ENCODE results near the gene BMF.
"Not testable (repeated sequence)": the region's sequence is repeated elsewhere in the genome, so short reads cannot be mapped to it uniquely, and the experiment has no call there.

Gene BMF, protein sequence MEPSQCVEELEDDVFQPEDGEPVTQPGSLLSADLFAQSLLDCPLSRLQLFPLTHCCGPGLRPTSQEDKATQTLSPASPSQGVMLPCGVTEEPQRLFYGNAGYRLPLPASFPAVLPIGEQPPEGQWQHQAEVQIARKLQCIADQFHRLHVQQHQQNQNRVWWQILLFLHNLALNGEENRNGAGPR

DNA sequence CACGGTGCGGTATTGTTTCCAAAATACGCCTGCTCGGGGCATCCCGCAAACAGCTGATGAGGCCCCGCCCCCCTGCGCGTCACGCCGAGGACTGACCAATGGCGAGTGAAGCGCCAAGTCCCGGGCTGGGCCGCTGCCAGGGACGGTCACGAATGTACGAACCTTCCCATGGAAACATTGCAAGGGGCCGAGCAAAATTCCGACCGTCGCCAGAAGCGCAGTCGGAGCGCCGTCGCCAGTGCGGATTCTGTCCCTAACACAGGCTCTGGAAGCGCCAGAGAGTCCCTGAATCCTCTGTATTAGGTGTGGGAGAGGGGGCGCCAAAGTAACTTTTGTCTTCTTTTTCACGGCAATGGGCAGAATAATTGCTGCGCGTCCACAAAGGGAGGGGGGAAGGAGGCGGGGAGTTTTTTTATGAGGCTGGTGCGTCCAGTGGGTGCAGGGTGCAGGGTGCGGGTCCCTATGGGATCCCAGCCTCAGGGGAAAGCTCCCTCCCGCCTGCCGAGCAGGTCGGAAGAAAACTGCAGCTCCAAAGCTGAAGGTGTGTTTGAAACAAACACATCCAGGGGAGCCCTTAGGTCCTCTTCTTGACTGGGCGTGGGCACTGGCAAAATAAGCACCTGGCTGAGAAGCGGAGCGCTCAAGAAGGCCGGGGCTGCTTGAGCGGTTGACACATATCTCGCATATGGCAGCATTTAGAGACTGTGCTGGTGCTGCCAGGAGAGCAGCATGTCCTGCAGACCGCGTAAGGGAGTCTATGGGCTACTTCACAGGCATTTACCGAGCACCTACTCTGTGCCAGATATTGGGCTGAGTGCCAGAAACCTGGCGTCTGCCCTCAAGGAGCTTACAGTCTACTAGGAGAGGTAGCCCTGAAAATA lies at the start of gene BMF:
TSS of gene BMF (minus strand) at position 25 of the 881 bp plus-strand sequence. CDS start 2,793 bp downstream, outside the sequence.
- DNase-seq (ENCODE audit: low read depth in 2 of 2), result peak; percentile 90 to 93

DNA sequence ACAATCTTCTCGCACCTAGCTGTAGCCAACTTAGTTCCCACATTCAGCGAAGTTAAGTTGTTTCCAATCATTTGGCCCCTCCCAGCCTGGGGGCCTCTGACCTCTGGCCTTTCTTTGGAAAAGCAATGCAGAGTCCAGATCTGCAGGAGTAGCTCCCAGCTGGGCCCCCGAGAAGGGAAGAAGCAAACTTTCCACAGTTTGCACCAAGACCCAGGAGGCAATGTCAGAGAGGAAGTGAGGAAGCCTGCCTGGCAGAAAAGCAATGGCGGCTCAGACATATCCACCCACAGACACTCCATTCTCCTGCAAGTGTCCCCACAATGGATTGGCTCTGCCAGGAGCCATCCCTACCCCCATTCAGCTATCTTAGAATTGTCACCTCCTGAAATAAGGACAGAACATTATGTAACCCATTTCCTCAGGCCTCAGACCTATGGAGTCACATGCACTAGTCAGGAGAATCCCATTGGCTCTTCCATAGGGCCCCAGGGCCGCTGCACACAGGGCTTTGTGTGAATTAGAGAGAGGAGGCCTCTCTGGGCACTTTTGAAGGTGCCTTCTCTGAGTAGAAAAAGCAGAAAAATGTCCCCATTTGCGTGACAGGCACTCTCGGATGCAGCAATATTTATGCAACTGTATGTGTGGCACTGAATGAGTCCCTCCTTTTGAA lies 49.2 kb upstream of the BMF start:
- no peak for DNase-seq (ENCODE audit: low read depth in 2 of 2)

DNA sequence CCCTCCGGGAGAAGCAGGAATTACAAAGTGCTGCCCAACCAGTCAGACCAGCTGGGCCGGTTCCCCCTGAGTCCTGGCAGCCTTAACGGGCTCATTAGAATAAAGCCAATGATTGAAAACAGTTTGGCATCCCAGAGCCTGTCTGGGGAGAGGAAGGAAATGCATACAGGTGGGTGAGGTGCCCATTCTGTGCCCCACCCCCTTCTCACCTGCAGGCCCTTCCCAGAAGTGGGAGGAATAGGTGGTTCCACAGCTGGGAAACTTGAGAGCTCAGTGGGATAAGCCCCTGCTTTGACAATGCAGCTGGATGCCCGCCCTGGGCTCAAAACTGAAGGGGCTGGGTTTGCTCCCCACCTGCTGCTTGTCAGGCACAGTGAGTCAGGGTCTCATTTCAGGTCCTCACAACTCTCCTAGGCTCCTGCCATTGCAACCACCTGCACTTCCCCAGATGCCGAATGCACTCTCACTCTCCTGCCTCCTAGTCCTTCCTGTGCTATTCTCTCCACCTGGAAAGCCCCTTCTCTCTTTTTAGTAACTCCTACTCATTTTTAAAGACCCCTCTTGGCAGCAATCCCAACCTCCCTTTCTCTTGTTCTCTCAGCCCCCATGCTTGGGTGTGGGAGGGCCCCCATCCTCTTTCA lies 46.7 kb upstream of the BMF start:
- no peak for DNase-seq (ENCODE audit: low read depth in 2 of 2)

DNA sequence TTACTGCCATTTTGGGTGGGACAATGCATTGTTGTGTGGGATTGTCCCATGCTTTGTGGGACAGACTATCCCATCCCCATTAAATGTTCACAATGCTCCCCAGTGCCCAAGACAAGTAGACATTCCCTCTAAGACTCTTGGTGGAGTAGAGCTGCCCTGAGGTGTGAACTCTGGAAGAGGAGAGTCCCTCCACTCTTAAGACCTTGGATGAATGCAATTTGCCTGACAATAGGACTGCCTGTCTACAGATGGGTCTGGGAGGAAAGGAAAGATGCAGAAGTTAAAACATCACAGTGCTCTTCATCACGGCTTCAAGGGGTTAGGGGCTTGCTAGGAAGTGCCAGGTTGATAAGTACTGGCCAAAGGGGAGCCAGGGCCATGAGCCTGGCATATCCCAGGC lies 46.1 kb upstream of the BMF start:
- not testable (repeated sequence) for DNase-seq (ENCODE audit: low read depth in 2 of 2)

DNA sequence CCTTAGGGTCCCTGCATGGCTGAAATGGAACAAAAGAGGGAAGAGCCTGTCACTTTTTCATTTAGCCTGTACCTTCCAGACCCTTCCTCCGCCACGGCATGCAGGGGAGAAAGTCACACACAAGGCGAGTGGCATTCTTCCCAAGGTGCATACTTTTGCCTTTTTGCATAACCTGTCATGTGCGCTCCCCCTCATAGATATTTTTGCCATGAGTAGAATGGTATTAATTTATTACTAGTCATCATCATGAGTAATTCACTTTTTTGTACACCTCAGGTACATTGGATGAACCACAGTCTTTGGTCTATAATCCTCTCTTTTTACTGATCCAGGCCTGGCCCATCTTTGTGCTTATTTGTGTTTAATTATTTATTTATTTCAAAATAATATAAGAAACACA lies 43.3 kb upstream of the BMF start:
- DNase-seq (ENCODE audit: low read depth in 2 of 2), result no peak

DNA sequence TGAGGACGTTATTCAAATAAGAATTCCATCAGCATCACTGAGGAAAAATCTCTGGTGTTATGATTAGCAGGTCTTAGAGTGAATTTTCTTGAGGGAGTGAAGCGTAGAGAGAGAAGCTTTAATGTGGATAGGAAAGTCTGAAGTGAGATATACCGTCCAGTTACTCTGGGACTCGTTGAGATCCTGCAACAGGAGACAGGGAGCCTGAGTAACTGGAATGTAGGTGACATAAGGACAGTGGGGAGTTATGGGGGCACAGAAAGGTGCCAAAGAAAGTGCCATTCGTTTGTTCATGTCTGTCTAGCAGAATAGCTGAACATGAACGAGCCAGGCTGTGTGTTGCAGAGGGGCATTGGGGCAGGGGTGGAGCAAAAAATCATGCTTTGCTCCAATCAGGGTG lies 42.8 kb upstream of the BMF start:
- no peak for DNase-seq (ENCODE audit: low read depth in 2 of 2)

DNA sequence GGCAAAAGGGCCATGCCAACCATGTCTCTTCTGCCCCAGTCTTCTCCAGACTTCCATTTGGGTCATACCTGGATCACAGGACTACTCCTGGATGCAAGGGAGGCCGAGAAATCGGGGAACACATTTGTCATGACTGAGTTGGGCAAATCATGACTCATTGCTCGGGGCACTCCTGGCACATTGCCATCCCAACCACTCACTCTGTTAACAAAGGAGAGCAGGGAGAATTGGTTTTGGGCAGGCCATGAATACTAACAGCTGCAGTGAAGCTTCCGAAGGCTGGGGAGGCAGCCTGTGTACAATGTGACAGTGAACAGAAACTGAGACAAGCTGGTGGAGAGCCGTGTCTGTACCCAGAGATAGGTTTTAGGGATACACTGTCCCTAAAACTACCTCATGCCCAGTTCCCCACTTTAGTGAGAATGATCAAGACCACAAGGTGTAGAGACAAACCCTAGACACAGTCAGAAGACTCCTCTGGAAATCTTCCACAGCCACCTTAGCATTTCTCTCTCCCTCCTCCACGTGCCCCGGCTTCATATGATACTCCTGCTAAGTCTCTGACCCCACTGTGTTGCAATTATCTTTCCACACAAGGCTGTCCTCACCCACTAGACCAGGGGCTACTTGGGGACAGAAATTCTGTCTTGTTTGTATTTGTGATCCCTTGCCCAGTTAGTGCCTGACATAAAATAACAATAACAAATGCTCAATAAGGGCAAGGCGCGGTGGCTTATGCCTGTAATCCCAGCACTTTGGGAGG lies 41.7 kb upstream of the BMF start:
- DNase-seq (ENCODE audit: low read depth in 2 of 2), result no peak

DNA sequence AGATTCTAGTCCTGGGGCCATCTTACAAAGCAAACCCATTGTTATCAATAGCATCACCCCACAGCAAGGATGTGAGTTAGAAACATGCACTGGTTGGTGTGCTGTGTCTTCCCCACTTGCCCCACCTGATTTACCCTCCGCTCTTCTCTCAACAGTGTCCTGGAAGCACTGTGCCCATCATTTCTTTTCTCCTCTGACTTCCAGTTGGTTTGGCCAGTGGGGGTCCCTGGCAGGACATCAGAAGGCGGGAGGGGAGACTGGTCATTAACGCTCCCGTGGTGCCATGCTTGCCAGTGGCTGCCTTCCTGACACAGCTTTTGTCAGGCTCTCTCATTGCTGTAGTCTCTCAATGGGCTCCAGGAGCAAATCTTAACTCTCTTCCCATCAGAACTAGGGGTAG lies 40.7 kb upstream of the BMF start:
- no peak for DNase-seq (ENCODE audit: low read depth in 2 of 2)

DNA sequence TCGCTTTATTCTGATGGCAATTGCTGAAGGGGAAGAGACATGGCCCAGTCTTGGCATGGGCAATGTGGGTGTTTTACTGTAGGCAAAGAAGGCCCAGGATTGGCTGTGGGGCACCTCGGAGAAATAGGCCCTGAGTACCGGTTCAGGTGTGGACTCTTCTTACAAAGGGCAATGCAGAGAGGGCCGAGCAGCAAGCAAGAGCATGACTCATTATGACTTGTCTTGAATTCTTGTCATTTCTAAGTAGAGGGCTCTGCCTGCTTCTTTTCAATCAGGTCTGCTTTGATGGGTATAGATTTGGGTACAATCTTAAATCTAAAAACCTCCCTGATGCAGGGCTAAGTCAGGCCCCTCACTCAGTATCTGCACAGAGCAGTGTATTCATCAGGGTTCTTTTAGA lies 37.4 kb upstream of the BMF start:
- no peak for DNase-seq (ENCODE audit: low read depth in 2 of 2)

DNA sequence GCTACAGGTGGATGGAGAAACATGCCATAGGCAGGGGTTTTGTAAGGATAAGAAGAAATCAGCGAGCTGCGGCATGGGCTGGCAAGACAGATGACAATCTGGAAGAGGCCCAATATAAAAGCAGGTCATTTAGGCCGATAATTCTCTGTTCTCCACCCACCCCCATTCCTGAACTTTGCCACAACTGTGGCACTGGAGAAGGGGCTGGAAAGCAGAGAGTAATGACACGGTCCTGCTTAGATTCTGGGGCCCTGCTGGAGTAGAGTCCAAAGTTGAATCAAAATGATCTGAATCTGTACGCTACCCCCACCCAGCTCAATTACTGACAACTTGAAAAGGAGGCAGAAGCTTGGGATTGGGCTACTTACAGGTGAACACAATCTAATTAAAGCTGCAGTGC lies 33.7 kb upstream of the BMF start:
- no peak for DNase-seq (ENCODE audit: low read depth in 2 of 2)

DNA sequence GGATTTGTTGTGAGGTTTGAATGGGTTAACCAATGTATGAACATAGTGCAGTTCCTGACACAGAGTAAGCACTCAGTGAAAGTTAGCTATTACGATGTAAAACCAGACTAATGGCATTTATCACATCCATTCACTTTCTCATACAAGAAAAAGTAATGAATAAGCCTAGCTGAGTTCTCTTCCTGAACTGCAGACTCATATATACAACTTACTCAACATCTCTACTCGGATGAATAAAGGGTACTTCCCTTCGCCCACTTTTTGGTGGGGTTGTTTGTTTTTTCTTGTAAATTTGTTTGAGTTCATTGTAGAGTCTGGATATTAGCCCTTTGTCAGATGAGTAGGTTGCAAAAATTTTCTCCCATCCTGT lies 29.5 kb upstream of the BMF start:
- DNase-seq (ENCODE audit: low read depth in 2 of 2), result not testable (repeated sequence)

DNA sequence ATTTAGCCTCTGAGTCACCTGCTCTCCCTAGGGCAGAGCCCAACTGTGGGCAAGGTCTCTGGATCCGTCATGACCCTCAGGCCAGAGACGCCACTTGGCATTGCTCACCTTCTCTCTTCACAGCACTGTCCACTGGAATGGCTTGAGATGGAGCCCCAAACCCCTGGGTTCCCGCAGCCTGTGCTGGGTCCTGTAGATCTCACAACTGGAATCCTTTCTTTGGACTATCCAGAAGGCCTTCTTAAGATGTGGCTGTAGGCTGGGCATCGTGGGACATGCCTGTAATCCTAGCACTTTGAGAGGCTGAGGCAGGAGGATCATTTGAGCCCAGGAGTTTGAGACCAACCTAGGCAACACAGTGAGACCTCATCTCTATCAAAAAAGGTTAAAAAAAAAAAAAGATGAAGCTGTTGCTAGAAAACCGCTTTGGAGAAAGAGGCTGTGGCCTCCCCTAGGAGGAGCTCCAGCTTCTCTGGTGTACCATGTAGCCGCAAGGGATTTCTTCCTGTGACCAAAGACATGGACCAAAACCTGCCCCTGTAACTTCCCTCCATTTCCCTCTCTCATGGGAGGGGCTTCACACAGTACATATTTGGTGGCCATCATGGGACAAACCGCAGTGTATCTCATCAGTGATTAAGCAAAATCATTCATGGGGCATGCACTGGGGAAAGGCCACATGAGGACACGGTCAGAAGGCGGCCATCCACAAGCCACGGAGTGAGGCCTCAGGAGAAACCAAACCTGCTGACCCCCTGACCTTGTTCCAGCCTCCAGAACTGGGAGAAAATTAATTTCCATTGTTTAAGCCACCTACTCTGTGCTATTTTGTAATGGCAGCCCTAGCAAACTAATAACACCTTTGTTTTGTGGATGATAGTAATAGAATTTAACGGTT lies 28.9 kb upstream of the BMF start:
- no peak for DNase-seq (ENCODE audit: low read depth in 2 of 2)

DNA sequence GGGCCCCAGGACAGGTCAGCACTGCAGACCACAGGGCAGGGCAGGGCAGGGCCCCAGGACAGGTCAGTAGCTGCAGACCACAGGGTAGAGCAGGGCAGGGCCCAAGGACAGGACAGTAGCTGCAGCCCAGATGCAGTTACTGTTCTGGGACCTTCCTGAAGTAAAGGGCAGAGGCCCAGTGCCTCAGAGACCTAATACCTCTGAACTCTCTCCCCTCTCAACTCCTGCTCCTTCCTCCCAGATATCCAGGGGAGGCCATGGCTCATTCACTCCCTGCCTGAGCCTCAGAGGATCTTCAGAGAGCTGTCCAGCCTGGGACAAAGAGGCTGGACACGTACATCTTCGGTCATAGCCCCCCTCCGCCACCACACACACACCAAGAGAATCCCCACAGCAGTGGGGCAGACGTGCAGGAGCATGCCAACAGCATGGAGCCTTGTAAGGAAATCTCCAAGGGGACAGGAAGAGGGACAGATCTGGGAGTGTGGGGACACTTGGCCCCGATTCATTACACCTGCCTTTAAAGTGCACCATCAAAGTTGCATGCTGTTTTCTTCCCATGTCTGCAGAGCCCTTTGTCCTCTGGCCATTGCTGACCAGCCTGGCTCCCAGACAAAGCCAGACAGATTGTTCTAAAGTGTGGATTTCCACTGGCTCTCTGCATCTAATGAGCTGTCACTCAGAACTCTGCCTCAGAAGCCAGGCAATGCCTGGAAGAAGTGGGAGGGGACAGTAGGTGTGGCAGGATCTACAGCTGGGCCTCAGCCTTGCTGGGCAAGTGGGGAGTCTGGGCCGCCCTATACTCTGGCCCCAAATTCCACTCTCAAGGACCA lies 28.0 kb upstream of the BMF start:
- DNase-seq (ENCODE audit: low read depth in 2 of 2), result no peak

DNA sequence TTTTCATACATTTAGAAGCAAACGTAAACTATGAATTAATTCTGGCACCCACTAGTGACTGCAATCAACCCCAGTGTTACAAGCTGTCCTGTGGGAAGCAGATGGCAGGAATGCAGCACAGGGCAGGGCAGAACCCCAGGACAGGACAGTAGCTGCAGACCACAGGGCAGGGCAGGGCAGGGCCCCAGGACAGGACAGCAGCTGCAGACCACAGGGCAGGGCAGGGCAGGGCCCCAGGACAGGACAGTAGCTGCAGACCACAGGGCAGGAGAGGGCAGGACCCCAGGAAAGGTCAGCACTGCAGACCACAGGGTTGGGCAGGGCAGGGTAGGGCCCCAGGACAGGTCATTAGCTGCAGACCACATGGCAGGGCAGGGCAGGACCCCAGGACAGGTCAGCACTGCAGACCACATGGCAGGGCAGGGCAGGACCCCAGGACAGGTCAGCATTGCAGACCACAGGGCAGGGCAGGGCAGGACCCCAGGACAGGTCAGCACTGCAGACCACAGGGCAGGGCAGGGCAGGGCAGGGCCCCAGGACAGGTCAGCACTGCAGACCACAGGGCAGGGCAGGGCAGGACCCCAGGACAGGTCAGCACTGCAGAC lies 27.3 kb upstream of the BMF start:
- DNase-seq (ENCODE audit: low read depth in 2 of 2), result not testable (repeated sequence)

DNA sequence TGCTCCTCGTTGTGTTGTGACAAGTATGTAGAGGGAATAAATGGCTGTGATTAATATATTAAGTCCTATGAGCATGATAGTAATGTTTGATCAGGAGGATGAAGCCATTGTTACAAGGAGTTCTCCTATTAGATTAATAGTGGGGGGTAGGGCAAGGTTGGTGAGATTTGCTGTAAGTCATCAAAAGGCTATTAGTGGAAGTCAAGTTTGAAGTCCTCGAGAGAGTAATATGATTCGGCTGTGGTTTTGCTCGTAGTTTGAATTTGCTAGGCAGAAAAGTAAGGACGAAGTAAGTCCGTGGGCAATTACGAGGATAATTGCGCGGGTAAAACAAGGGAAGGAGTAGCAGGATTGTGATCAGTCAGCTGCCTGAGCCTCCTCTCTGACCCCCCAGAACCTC lies 26.2 kb upstream of the BMF start:
- no peak for DNase-seq (ENCODE audit: low read depth in 2 of 2)

DNA sequence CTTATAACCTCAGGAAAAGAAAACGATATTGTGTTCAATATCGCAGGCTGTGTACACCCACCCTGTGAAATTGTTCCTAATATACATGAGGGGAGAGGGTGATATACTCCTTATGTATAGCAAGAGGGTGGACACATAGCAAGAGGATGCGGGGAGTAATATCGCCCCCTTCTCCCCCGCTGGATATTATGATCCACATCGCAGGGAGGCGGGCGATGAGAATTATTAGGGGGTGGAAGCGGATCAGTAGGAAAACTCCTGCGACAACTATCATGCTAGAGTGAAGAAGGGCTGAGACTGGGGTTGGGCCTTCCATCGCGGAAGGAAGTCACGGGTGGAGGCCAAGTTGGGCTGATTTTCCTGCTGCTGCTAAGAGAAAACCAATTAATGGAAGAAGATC lies 24.9 kb upstream of the BMF start:
- no peak for DNase-seq (ENCODE audit: low read depth in 2 of 2)

DNA sequence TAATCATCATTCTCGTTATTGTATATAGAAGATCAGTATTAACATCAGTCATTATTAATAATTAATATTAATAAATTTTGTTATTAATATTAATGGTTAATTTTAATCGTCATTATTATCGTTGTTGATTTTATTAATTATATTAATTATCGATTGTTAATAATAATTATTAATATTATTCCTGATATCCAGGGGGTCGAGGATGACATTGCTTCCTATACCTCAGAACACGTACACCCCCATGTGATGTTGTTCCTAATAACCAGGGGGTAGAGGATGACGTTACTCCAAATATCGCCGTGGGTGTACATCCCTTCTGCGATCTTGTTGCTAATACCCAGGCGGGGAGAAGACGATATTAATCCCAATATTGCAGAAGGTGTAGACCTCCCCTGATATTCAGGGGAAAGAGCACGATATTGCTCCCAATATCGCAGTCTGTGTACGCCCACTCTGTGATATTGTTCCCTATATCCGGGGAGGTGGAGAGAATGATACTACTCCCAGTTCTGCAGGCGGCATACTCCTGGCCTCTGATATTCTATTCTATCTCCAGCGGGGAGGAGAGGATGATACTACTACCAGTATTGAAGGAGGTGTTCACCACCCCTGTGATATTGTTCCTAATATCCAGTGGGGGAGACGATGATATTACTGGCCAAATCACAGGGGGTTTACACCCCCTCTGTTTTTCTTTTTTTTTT lies 22.3 kb upstream of the BMF start:
- no peak for DNase-seq (ENCODE audit: low read depth in 2 of 2)

DNA sequence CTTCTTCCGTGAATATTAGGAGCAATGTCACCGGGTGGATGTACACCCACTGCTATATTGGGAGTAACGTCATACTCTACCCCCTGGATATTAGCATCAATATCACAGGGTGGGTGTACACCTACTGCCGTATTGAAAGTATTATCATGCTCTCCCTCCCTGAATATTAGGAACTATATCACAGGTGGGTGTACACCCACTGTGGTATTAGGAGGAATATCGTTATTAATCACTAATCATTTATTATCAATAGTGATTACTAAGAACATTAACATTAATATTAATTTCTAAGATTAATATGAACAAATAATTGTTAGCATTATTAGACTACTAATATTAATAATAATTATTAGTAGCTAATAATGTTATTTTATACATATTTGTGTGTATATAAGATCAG lies 21.4 kb upstream of the BMF start:
- no peak for DNase-seq (ENCODE audit: low read depth in 2 of 2)

Data from activated CD8-positive, alpha-beta memory T cell treated with anti-CD3 and anti-CD28 coated beads for 4 hours (primary cell).